Common myeloid progenitor, CD34-positive (primary cell): ENCODE measurements around the gene KRTAP4-2. TPM values are rescaled to one million over a fixed set of nuclear protein-coding genes. Genes with fewer than 3 reads are reported as not detected.
"Not testable (repeated sequence)": the region's sequence is repeated elsewhere in the genome, so short reads cannot be mapped to it uniquely, and the experiment has no call there.

Experiments
- CTCF ChIA-PET: fragments of 350-600 bp; sonication (Branson Sonifier 250); formaldehyde crosslinking; loops from one replicate; lab custom pipeline; 2021; ENCODE audit warnings: antibody characterized with exemption; lab: Charles Lee
- POLR2A ChIA-PET: fragments of 350-600 bp; sonication (Branson Sonifier 250); formaldehyde crosslinking; loops from one replicate; lab custom pipeline; 2021; ENCODE audit warnings: antibody characterized with exemption; lab: Charles Lee
- DNase-seq, 3 donors: peaks; one replicate each; pipeline versions ENCODE4 v3.0.0 to v3.0.0-alpha.2; 2013
- H3K27ac ChIP-seq, 2 experiments: 1 replicate in 1 of 2; 2 replicates in 1 of 2; pipeline ENCODE4 v1.7.0; 2013; ENCODE audit warnings: inconsistent platforms in 2 of 2, low read length in 2 of 2, mild to moderate bottlenecking in 2 of 2, low read depth in 1 of 2, moderate library complexity in 1 of 2; ENCODE audit not compliant: severe bottlenecking in 2 of 2, insufficient read depth in 1 of 2, poor library complexity in 1 of 2
- H3K27me3 ChIP-seq, 5 experiments: replicated peaks in 2 of 5; 1 replicate in 3 of 5; 2 replicates in 2 of 5; pipeline versions ENCODE4 v1.6.1 to v1.7.0; 2013; ENCODE audit warnings: low read length in 4 of 5, mild to moderate bottlenecking in 2 of 5, moderate library complexity in 2 of 5, inconsistent platforms in 1 of 5; ENCODE audit not compliant: insufficient read depth in 5 of 5, control insufficient read depth in 4 of 5
- H3K36me3 ChIP-seq, 4 experiments: 1 replicate in 2 of 4; 2 replicates in 2 of 4; pipeline versions ENCODE4 v1.6.1 to v1.7.0; 2013; ENCODE audit warnings: low read length in 3 of 4, control low read depth in 1 of 4, mild to moderate bottlenecking in 1 of 4; ENCODE audit not compliant: control insufficient read depth in 4 of 4, insufficient read depth in 4 of 4
- H3K4me1 ChIP-seq, 4 experiments: 1 replicate in 3 of 4; 2 replicates in 1 of 4; pipeline versions ENCODE4 v1.6.1 to v1.7.1; 2013; ENCODE audit warnings: low read length in 3 of 4, mild to moderate bottlenecking in 3 of 4, control low read depth in 1 of 4, inconsistent platforms in 1 of 4, moderate library complexity in 1 of 4; ENCODE audit not compliant: control insufficient read depth in 4 of 4, insufficient read depth in 4 of 4; ENCODE audit errors: control extremely low read depth in 1 of 4
- H3K4me3 ChIP-seq, 7 experiments: 1 replicate in 4 of 7; 2 replicates in 3 of 7; pipeline versions ENCODE4 v1.5.1 to v1.7.0; 2013; ENCODE audit warnings: mild to moderate bottlenecking in 7 of 7, low read length in 6 of 7, moderate library complexity in 6 of 7, inconsistent platforms in 2 of 7, low read depth in 2 of 7, control low read depth in 1 of 7; ENCODE audit not compliant: insufficient read depth in 4 of 7, control insufficient read depth in 1 of 7; ENCODE audit errors: extremely low read depth in 1 of 7
- H3K9me3 ChIP-seq, 5 experiments: 1 replicate in 4 of 5; 2 replicates in 1 of 5; pipeline versions ENCODE4 v1.6.1 to v1.7.1; 2013; ENCODE audit warnings: low read length in 4 of 5, mild to moderate bottlenecking in 2 of 5, inconsistent platforms in 1 of 5, low read depth in 1 of 5, moderate library complexity in 1 of 5; ENCODE audit not compliant: control insufficient read depth in 4 of 5, insufficient read depth in 2 of 5; ENCODE audit errors: control extremely low read depth in 1 of 5
- WGBS: methylation state at CpG from one replicate; pipeline ENCODE4 v1.1.5; 2013; ENCODE audit not compliant: insufficient coverage; 5-methylcytosine and 5-hydroxymethylcytosine counted together
- polyA plus RNA-seq: library from polyadenylated mRNA; unstranded; fragments of 120-200 nt; gene quantifications from one replicate; pipeline ENCODE4 v1.2.1, GENCODE V29; 2013

The KRTAP4-2 gene
- not detected for polyA plus RNA-seq

- no peak for DNase-seq
- Histone ChIP-seq H3K4me3 (no peak within 1 kb of the TSS), H3K27me3 (no peaks in the 10 kb centered on the region), H3K4me1 (peaks cover 0 to 3% (median 0%) of the 10 kb centered on the region in 4 experiments), H3K27ac (no peak within 1 kb of the TSS), H3K9me3 (no peaks in the 10 kb centered on the region), H3K36me3 (no peaks in the 10 kb centered on the region)
- CTCF ChIA-PET: no interaction called here
- WGBS: 100% methylated on average over 5 of the region's 7 CpGs
- POLR2A ChIA-PET: no interaction called here
Measured at GRCh38 chr17:41177727-41178271, at the start of gene KRTAP4-2. TSS of gene KRTAP4-2 (minus strand) at chr17:41178221. CDS start at chr17:41178164, 57 bp downstream.

- 40% methylated on average over 1 of the region's 4 CpGs for WGBS
- DNase-seq, CTCF ChIA-PET, H3K27ac ChIP-seq, H3K9me3 ChIP-seq, H3K4me1 ChIP-seq, H3K36me3 ChIP-seq, H3K27me3 ChIP-seq, H3K4me3 ChIP-seq, POLR2A ChIA-PET: not testable (repeated sequence)
Measured at GRCh38 chr17:41226598-41227095, 48.6 kb upstream of the KRTAP4-2 start, which contains the start of gene KRTAP9-2. TSS of gene KRTAP9-2 (plus strand) at chr17:41226648. CDS start at chr17:41226655, 7 bp downstream.

GRCh38 chr17:41226051-41226450 lies 48.0 kb upstream of the KRTAP4-2 start:
- WGBS: 100% methylated on average over 1 of the region's 6 CpGs
- Histone ChIP-seq H3K4me1 (no peaks in the 10 kb centered on the region), H3K4me3 (no peak overlapping the region), H3K27ac (no peak overlapping the region), H3K9me3 (no peaks in the 10 kb centered on the region), H3K27me3 (no peaks in the 10 kb centered on the region), H3K36me3 (no peaks in the 10 kb centered on the region)
- ChIA-PET POLR2A (no interaction called here), CTCF (no interaction called here)
- no peak for DNase-seq

- H3K36me3 ChIP-seq: no peaks in the 10 kb centered on the region
- H3K27ac ChIP-seq: no peak overlapping the region
- WGBS: no CpG with 5 or more reads among the region's 2 CpGs
- POLR2A ChIA-PET: no interaction called here
- no peak for DNase-seq
- no peaks in the 10 kb centered on the region for H3K27me3 ChIP-seq
- no peaks in the 10 kb centered on the region for H3K9me3 ChIP-seq
- H3K4me1 ChIP-seq: no peaks in the 10 kb centered on the region
- H3K4me3 ChIP-seq: no peak overlapping the region
- CTCF ChIA-PET: no interaction called here
Measured at GRCh38 chr17:41223821-41224220, 45.8 kb upstream of the KRTAP4-2 start.

GRCh38 chr17:41215681-41216080 lies 37.7 kb upstream of the KRTAP4-2 start:
- WGBS: no CpG with 5 or more reads among the region's 1 CpG
- no peak overlapping the region for H3K4me3 ChIP-seq
- ChIA-PET POLR2A (no interaction called here), CTCF (no interaction called here)
- no peak for DNase-seq
- no peaks in the 10 kb centered on the region for H3K27me3 ChIP-seq
- H3K4me1 ChIP-seq: no peaks in the 10 kb centered on the region
- H3K9me3 ChIP-seq: no peaks in the 10 kb centered on the region
- no peaks in the 10 kb centered on the region for H3K36me3 ChIP-seq
- no peak overlapping the region for H3K27ac ChIP-seq

GRCh38 chr17:41212524-41213169 lies 34.6 kb upstream of the KRTAP4-2 start:
- no peak for DNase-seq
- Histone ChIP-seq H3K27me3 (peaks cover 0 to 5% (median 0%) of the 10 kb centered on the region in 5 experiments), H3K4me1 (no peaks in the 10 kb centered on the region), H3K27ac (no peak overlapping the region), H3K9me3 (peaks cover 0 to 1% (median 0%) of the 10 kb centered on the region in 5 experiments), H3K36me3 (no peaks in the 10 kb centered on the region), H3K4me3 (no peak overlapping the region)
- ChIA-PET POLR2A (no interaction called here), CTCF (no interaction called here)
- 88% methylated on average over 7 of the region's 7 CpGs for WGBS

GRCh38 chr17:41211845-41212466 lies 33.9 kb upstream of the KRTAP4-2 start:
- Histone ChIP-seq H3K4me1 (no peaks in the 10 kb centered on the region), H3K9me3 (peaks cover 0 to 1% (median 0%) of the 10 kb centered on the region in 5 experiments), H3K4me3 (no peak overlapping the region), H3K27ac (no peak overlapping the region), H3K27me3 (peaks cover 0 to 5% (median 0%) of the 10 kb centered on the region in 5 experiments), H3K36me3 (no peaks in the 10 kb centered on the region)
- CTCF ChIA-PET: no interaction called here
- 100% methylated on average over 1 of the region's 1 CpG for WGBS
- DNase-seq: peak in 1 of 3 donors; percentile 6
- POLR2A ChIA-PET: no interaction called here
